ENCODE measurements around the gene PPIH. TPM values are rescaled to one million over a fixed set of nuclear protein-coding genes. Genes with fewer than 3 reads are reported as not detected.

PPIH gene
- total and polyA plus RNA-seq, 2 of the 13 experiments (the other 11 are each of a cell fraction or from before 2014, with no cell fraction given), result 29.9 to 72.6 TPM

DNA sequence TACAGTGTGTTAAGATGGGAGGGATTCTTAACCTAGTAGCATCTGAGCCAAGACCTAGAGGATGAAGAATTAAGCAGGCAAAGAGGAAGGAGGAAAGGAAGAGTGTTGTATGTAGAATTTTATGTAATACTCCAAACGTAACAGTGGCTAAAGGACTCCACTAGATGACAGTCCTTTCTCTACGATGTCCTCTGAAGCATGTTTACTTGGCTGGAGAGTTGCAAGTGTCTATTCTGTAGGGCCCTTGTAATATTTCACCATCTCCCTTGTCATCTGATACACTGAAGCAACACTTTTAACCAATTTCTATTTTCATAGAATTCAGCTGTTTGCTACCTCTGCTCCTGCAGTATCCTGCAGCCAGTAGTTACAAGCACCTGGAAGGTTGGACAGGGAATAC lies 21.8 kb downstream of the PPIH start:
- H3K9ac ChIP-seq (ENCODE audit: insufficient read depth, low read depth, low read length), result no peak overlapping the region
- DNase-seq (ENCODE audit: low spot score) (no peak), FAIRE-seq (no peak), ATAC-seq (no peak)
- no TSS peak for BruUV-seq (replicated peaks)
- H3K27ac ChIP-seq (ENCODE audit: extremely low read length, insufficient read depth, low read length), result no peak overlapping the region
- no peaks in the 10 kb centered on the region for H3K9me3 ChIP-seq (ENCODE audit: low read length)
- H3K27me3 ChIP-seq (ENCODE audit: control insufficient read depth in 1 of 2, insufficient read depth in 2 of 2, low read length in 2 of 2), result no peaks in the 10 kb centered on the region; a peak in 1 of 5 replicates
- H3K4me2 ChIP-seq (ENCODE audit: low read depth, low read length), result peak overlapping the region; percentile 92
- no peak overlapping the region for H2AFZ ChIP-seq (ENCODE audit: low read length)
- H3K36me3 ChIP-seq (replicated peaks in 1 of 2; ENCODE audit: control insufficient read depth in 1 of 2, insufficient read depth in 2 of 2, low read length in 2 of 2), result peaks cover 3 to 10% of the 10 kb centered on the region in 2 experiments
- no peak overlapping the region for H3K4me3 ChIP-seq (replicated peaks in 1 of 3; ENCODE audit: insufficient read depth in 1 of 3, low read depth in 2 of 3, low read length in 3 of 3)
- 68% methylated on average over 2 of the region's 2 CpGs for WGBS (ENCODE audit: low lambda C conversion rate)
- intact Hi-C loops (cut with micrococcal nuclease; ENCODE audit: unreplicated experiment), result no loop called here
- H3K4me1 ChIP-seq (ENCODE audit: insufficient read depth, low read length), result peaks cover 28% of the 10 kb centered on the region
- POLR2A ChIA-PET, result interaction anchor here (1.3 to 5.3 kb wide), 2 partner anchors 22 to 87 kb away, joined by 3 to 51 read pairs; partner anchors contain the start of genes C1orf50, P3H1 and PPIH
- TF ChIP-seq FOXA3 (CRISPR knock-in tag; IDR thresholded peaks at IDR 0.05), result 0 out of 2 replicates have a peak, but pooled peaks have one; percentile 20
- TF ChIP-seq SMAD9 (CRISPR knock-in tag; IDR thresholded peaks at IDR 0.05), result no peak
- TF ChIP-seq, protein P1, sequence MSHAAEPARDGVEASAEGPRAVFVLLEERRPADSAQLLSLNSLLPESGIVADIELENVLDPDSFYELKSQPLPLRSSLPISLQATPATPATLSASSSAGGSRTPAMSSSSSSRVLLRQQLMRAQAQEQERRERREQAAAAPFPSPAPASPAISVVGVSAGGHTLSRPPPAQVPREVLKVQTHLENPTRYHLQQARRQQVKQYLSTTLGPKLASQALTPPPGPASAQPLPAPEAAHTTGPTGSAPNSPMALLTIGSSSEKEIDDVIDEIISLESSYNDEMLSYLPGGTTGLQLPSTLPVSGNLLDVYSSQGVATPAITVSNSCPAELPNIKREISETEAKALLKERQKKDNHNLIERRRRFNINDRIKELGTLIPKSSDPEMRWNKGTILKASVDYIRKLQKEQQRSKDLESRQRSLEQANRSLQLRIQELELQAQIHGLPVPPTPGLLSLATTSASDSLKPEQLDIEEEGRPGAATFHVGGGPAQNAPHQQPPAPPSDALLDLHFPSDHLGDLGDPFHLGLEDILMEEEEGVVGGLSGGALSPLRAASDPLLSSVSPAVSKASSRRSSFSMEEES (CRISPR knock-in tag; IDR thresholded peaks at IDR 0.05), result no peak
- TF ChIP-seq, protein P2, sequence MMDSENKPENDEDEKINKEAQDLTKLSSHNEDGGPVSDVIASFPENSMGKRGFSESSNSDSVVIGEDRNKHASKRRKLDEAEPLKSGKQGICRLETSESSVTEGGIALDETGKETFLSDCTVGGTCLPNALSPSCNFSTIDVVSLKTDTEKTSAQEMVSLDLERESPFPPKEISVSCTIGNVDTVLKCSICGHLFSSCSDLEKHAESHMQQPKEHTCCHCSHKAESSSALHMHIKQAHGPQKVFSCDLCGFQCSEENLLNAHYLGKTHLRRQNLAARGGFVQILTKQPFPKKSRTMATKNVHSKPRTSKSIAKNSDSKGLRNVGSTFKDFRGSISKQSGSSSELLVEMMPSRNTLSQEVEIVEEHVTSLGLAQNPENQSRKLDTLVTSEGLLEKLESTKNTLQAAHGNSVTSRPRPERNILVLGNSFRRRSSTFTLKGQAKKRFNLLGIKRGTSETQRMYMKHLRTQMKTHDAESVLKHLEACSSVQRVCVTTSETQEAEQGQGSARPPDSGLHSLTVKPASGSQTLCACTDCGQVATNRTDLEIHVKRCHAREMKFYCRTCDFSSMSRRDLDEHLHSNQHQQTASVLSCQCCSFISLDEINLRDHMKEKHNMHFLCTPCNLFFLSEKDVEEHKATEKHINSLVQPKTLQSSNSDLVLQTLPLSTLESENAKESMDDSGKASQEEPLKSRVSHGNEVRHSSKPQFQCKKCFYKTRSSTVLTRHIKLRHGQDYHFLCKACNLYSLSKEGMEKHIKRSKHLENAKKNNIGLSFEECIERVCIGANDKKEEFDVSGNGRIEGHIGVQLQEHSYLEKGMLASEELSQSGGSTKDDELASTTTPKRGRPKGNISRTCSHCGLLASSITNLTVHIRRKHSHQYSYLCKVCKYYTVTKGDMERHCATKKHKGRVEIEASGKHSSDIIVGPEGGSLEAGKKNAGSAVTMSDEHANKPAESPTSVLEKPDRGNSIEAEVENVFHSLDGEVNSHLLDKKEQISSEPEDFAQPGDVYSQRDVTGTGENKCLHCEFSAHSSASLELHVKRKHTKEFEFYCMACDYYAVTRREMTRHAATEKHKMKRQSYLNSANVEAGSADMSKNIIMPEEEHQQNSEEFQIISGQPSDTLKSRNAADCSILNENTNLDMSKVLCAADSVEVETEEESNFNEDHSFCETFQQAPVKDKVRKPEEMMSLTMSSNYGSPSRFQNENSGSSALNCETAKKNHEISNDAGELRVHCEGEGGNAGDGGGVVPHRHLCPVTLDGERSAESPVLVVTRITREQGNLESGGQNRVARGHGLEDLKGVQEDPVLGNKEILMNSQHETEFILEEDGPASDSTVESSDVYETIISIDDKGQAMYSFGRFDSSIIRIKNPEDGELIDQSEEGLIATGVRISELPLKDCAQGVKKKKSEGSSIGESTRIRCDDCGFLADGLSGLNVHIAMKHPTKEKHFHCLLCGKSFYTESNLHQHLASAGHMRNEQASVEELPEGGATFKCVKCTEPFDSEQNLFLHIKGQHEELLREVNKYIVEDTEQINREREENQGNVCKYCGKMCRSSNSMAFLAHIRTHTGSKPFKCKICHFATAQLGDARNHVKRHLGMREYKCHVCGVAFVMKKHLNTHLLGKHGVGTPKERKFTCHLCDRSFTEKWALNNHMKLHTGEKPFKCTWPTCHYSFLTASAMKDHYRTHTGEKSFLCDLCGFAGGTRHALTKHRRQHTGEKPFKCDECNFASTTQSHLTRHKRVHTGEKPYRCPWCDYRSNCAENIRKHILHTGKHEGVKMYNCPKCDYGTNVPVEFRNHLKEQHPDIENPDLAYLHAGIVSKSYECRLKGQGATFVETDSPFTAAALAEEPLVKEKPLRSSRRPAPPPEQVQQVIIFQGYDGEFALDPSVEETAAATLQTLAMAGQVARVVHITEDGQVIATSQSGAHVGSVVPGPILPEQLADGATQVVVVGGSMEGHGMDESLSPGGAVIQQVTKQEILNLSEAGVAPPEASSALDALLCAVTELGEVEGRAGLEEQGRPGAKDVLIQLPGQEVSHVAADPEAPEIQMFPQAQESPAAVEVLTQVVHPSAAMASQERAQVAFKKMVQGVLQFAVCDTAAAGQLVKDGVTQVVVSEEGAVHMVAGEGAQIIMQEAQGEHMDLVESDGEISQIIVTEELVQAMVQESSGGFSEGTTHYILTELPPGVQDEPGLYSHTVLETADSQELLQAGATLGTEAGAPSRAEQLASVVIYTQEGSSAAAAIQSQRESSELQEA (CRISPR knock-in tag; IDR thresholded peaks at IDR 0.05; ENCODE audit: not compliant biosample characterization), result no peak
- no peak for TF ChIP-seq ZSCAN31 (CRISPR knock-in tag; IDR thresholded peaks at IDR 0.05; ENCODE audit: low read depth)
- no peak for TF ChIP-seq FOXA1 (IDR thresholded peaks at IDR 0.05)
- peak; percentile 44; the same call in 1 of the 2 replicates for TF ChIP-seq FOXA1 (CRISPR knock-in tag; IDR thresholded peaks at IDR 0.05)
- peak; percentile 37; the same call in 1 of the 2 replicates for TF ChIP-seq CEBPB (IDR thresholded peaks at IDR 0.05; ENCODE audit: borderline replicate concordance, low read depth, low read length)
- no peak for TF ChIP-seq ELF3 (CRISPR knock-in tag; IDR thresholded peaks at IDR 0.05)
- 0 out of 2 replicates have a peak, but pooled peaks have one; percentile 16 for TF ChIP-seq FOXK1 (CRISPR knock-in tag; IDR thresholded peaks at IDR 0.05; ENCODE audit: borderline replicate concordance, low read depth)
- TF ChIP-seq, protein P3, sequence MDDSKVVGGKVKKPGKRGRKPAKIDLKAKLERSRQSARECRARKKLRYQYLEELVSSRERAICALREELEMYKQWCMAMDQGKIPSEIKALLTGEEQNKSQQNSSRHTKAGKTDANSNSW (CRISPR knock-in tag; IDR thresholded peaks at IDR 0.05; ENCODE audit: borderline replicate concordance), result no peak
- TF ChIP-seq, protein P4, sequence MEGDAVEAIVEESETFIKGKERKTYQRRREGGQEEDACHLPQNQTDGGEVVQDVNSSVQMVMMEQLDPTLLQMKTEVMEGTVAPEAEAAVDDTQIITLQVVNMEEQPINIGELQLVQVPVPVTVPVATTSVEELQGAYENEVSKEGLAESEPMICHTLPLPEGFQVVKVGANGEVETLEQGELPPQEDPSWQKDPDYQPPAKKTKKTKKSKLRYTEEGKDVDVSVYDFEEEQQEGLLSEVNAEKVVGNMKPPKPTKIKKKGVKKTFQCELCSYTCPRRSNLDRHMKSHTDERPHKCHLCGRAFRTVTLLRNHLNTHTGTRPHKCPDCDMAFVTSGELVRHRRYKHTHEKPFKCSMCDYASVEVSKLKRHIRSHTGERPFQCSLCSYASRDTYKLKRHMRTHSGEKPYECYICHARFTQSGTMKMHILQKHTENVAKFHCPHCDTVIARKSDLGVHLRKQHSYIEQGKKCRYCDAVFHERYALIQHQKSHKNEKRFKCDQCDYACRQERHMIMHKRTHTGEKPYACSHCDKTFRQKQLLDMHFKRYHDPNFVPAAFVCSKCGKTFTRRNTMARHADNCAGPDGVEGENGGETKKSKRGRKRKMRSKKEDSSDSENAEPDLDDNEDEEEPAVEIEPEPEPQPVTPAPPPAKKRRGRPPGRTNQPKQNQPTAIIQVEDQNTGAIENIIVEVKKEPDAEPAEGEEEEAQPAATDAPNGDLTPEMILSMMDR (CRISPR knock-in tag; IDR thresholded peaks at IDR 0.05), result peak; percentile 31
- TF ChIP-seq MBNL3 (CRISPR knock-in tag; conservative IDR thresholded peaks at IDR 0.05), result no peak
- in situ Hi-C loops (cut with HindIII; ENCODE audit: extremely low pct_ligation_motif_present, low pct_unique_long_range_greater_than_20kb), result no loop called here
- peaks cover 42% of the 10 kb centered on the region for H3K79me2 ChIP-seq (ENCODE audit: insufficient read depth, low read length)
- CTCF ChIA-PET (ENCODE audit: low intra/inter-chr PET ratio, low total read pairs), result interaction anchor here (1.1 kb wide), 1 partner anchor 68 kb away, joined by 3 read pairs; no protein-coding TSS in a partner anchor
- peaks cover 20% of the 10 kb centered on the region for H4K20me1 ChIP-seq (ENCODE audit: insufficient read depth, low read length)
